GM23248 (cell line): ENCODE measurements around the gene NOL7.

Experiments used
- EZH2 ChIP-seq: fragments of 200-600 bp; sonication (generic); IDR thresholded peaks from 2 replicates; pipeline ENCODE4 v1.6.1; 2018; ENCODE audit warnings: antibody characterized with exemption, mild to moderate bottlenecking; ENCODE audit not compliant: insufficient read depth, poor library complexity, severe bottlenecking
- EZH2phosphoT487 ChIP-seq: fragments of 200-600 bp; sonication (generic); IDR thresholded peaks from 2 replicates; pipeline ENCODE4 v1.6.1; 2018; ENCODE audit warnings: antibody characterized with exemption, moderate library complexity, mild to moderate bottlenecking, low read depth; ENCODE audit not compliant: insufficient read depth

DNA sequence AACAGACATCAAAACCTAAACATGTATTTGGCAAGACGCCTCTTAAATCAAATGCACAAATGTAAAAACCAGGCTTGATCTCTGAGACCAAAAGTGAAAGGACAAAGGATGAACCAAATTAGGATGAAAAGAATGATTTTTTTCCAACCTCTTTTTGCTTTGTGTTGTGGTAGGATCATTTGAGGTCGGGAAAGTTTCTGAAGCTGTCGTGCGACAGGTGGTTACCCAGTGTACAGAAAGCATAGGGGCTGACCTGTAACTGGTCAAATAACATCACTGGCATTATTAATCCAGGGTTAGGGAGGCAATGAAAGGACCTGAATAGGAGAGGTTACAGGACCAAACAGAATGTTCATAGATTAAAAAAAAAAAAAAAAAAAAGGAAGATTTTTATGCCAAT, 18.1 kb upstream of the NOL7 start:
- no peak for TF ChIP-seq EZH2phosphoT487
- no peak for TF ChIP-seq EZH2
